IMR-90 (cell line): ENCODE data around the gene ADGRL3. TPM values are rescaled to one million over a fixed set of nuclear protein-coding genes. Genes with fewer than 3 reads are reported as not detected.

Experiments
- ATAC-seq: fragments of 200-7000 bp; cut with Tn5 transposase; 2 replicates; pipeline ENCODE4 v1.9.1; 2020; ENCODE audit warnings: low read depth, mild to moderate bottlenecking, moderate library complexity
- BruUV-seq: library from RNA; stranded (reverse); fragments of 400-500 nt; replicated peaks from 2 replicates; lab custom pipeline; 2021; lab: Mats Ljungman, UMichigan
- CTCF ChIA-PET: fragments of 300-600 bp; formaldehyde crosslinking; extraction: SDS; loops from one replicate; lab custom pipeline; 2021; ENCODE audit warnings: antibody characterized with exemption; lab: Yijun Ruan, JAX
- POLR2A ChIA-PET: fragments of 300-600 bp; sonication (Branson Sonifier 250); formaldehyde crosslinking; loops from one replicate; lab custom pipeline; 2022; ENCODE audit warnings: antibody characterized with exemption; ENCODE audit not compliant: unreplicated experiment; lab: Charles Lee
- DNase-seq: peaks from one replicate; pipeline ENCODE4 v3.0.0; 2013
- H2AFZ ChIP-seq: replicated peaks from 2 replicates; pipeline ENCODE3; 2013; ENCODE audit warnings: low read length, mild to moderate bottlenecking; ENCODE audit not compliant: poor library complexity
- H2AK5ac ChIP-seq: 2 replicates; pipeline ENCODE4 v1.6.1; 2013; ENCODE audit warnings: low read depth, low read length, inconsistent platforms
- H2AK9ac ChIP-seq: replicated peaks from 2 replicates; pipeline ENCODE3; 2013; ENCODE audit warnings: mild to moderate bottlenecking, low read depth, low read length, moderate library complexity; ENCODE audit not compliant: poor library complexity
- H2BK120ac ChIP-seq: 2 replicates; pipeline ENCODE4 v1.6.1; 2013; ENCODE audit warnings: low read depth, low read length, inconsistent platforms
- H2BK15ac ChIP-seq: 3 replicates; pipeline ENCODE4 v1.6.1; 2013; ENCODE audit warnings: low read depth, low read length, inconsistent platforms
- H2BK20ac ChIP-seq: 2 replicates; pipeline ENCODE4 v1.6.1; 2013; ENCODE audit warnings: low read depth, mild to moderate bottlenecking, inconsistent platforms, low read length, moderate library complexity
- H2BK5ac ChIP-seq: 2 replicates; pipeline ENCODE4 v1.6.1; 2013; ENCODE audit warnings: mild to moderate bottlenecking, low read depth, low read length, inconsistent platforms; ENCODE audit not compliant: poor library complexity, severe bottlenecking
- H3K14ac ChIP-seq: replicated peaks from 2 replicates; pipeline ENCODE4 v1.6.1; 2013; ENCODE audit warnings: low read depth, low read length, inconsistent platforms
- H3K18ac ChIP-seq: 2 replicates; pipeline ENCODE4 v1.6.1; 2013; ENCODE audit warnings: low read depth, low read length, control low read depth
- H3K23ac ChIP-seq: 2 replicates; pipeline ENCODE4 v1.6.1; 2013; ENCODE audit warnings: low read depth, low read length, inconsistent platforms
- H3K27ac ChIP-seq: 2 replicates; pipeline ENCODE4 v1.5.1; 2013; ENCODE audit warnings: mild to moderate bottlenecking, control low read depth, low read length; ENCODE audit not compliant: insufficient read depth
- H3K27me3 ChIP-seq: 2 replicates; pipeline ENCODE4 v1.6.1; 2013; ENCODE audit warnings: low read length; ENCODE audit not compliant: control insufficient read depth, insufficient read depth
- H3K36me3 ChIP-seq: 2 replicates; pipeline ENCODE4 v1.6.1; 2013; ENCODE audit warnings: low read length, mixed read lengths; ENCODE audit not compliant: control insufficient read depth, insufficient read depth
- H3K4ac ChIP-seq: 2 replicates; pipeline ENCODE4 v1.6.1; 2013; ENCODE audit warnings: low read depth, low read length, inconsistent platforms
- H3K4me1 ChIP-seq: 2 replicates; pipeline ENCODE4 v1.6.1; 2013; ENCODE audit warnings: low read length, mixed read lengths; ENCODE audit not compliant: control insufficient read depth, insufficient read depth
- H3K4me2 ChIP-seq: 2 replicates; pipeline ENCODE4 v1.6.1; 2013; ENCODE audit warnings: low read depth, mild to moderate bottlenecking, control low read depth, low read length, moderate library complexity
- H3K4me3 ChIP-seq: 2 replicates; pipeline ENCODE4 v1.5.1; 2013; ENCODE audit warnings: low read depth, mild to moderate bottlenecking, control low read depth, low read length, moderate library complexity; ENCODE audit not compliant: insufficient read depth
- H3K56ac ChIP-seq: 2 replicates; pipeline ENCODE4 v1.6.1; 2013; ENCODE audit warnings: low read length, inconsistent platforms; ENCODE audit not compliant: insufficient read depth; ENCODE audit errors: extremely low read depth
- H3K79me1 ChIP-seq, 2 experiments: 2 replicates each; pipeline ENCODE4 v1.6.1; 2013; ENCODE audit warnings: low read length in 2 of 2, inconsistent platforms in 1 of 2, low read depth in 1 of 2
- H3K9ac ChIP-seq: 2 replicates; pipeline ENCODE4 v1.6.1; 2013; ENCODE audit warnings: low read depth, low read length, control low read depth
- H3K9me1 ChIP-seq: 2 replicates; pipeline ENCODE4 v1.6.1; 2013; ENCODE audit warnings: low read length, inconsistent platforms; ENCODE audit not compliant: insufficient read depth
- H3K9me3 ChIP-seq: 2 replicates; pipeline ENCODE4 v1.6.1; 2013; ENCODE audit warnings: low read length; ENCODE audit not compliant: control insufficient read depth, insufficient read depth
- H4K20me1 ChIP-seq: 2 replicates; pipeline ENCODE4 v1.6.1; 2013; ENCODE audit warnings: low read length, inconsistent platforms; ENCODE audit not compliant: insufficient read depth
- H4K5ac ChIP-seq: 2 replicates; pipeline ENCODE4 v1.6.1; 2013; ENCODE audit warnings: mild to moderate bottlenecking, low read depth, low read length, control low read depth
- H4K8ac ChIP-seq, 2 experiments: 2 replicates each; pipeline ENCODE4 v1.6.1; 2013; ENCODE audit warnings: low read depth in 2 of 2, low read length in 2 of 2, control low read depth in 1 of 2, inconsistent platforms in 1 of 2
- H4K91ac ChIP-seq: 2 replicates; pipeline ENCODE4 v1.6.1; 2013; ENCODE audit warnings: low read depth, low read length, inconsistent platforms; ENCODE audit not compliant: insufficient read depth
- BHLHE40 ChIP-seq: fragments of 150-350 bp; IDR thresholded peaks from 2 replicates; pipeline ENCODE4 v1.6.1; 2016; ENCODE audit warnings: mild to moderate bottlenecking, low read depth, low read length
- CEBPB ChIP-seq: IDR thresholded peaks from 2 replicates; pipeline ENCODE4 v1.6.1; 2012; ENCODE audit warnings: low read depth, low read length, improper control_type of control experiment
- CHD1 ChIP-seq: IDR thresholded peaks from 2 replicates; pipeline ENCODE4 v1.6.1; 2012; ENCODE audit warnings: low read depth, low read length, improper control_type of control experiment
- MAFK ChIP-seq: IDR thresholded peaks from 2 replicates; pipeline ENCODE4 v1.6.1; 2012; ENCODE audit warnings: low read depth, low read length, improper control_type of control experiment
- MAZ ChIP-seq: IDR thresholded peaks from 2 replicates; pipeline ENCODE4 v1.6.1; 2012; ENCODE audit warnings: low read depth, mild to moderate bottlenecking, low read length, improper control_type of control experiment, moderate library complexity, borderline replicate concordance
- MXI1 ChIP-seq: IDR thresholded peaks from 2 replicates; pipeline ENCODE4 v1.6.1; 2012; ENCODE audit warnings: low read depth, mild to moderate bottlenecking, low read length, moderate library complexity, borderline replicate concordance
- NFE2L2 ChIP-seq: fragments of 150-350 bp; IDR thresholded peaks from 2 replicates; pipeline ENCODE4 v1.6.1; 2016; ENCODE audit warnings: low read depth, mild to moderate bottlenecking, low read length
- RAD21 ChIP-seq: IDR thresholded peaks from 2 replicates; pipeline ENCODE4 v1.6.1; 2012; ENCODE audit warnings: low read length, improper control_type of control experiment
- RCOR1 ChIP-seq: IDR thresholded peaks from 2 replicates; pipeline ENCODE4 v1.6.1; 2012; ENCODE audit warnings: mild to moderate bottlenecking, low read length, improper control_type of control experiment; ENCODE audit not compliant: insufficient replicate concordance
- RFX5 ChIP-seq: IDR thresholded peaks from 2 replicates; pipeline ENCODE4 v1.8.0; 2012; ENCODE audit warnings: low read depth, mild to moderate bottlenecking, low read length, moderate library complexity
- SMC3 ChIP-seq: fragments of 150-350 bp; IDR thresholded peaks from 2 replicates; pipeline ENCODE4 v1.6.1; 2016; ENCODE audit warnings: low read depth, mild to moderate bottlenecking, antibody characterized with exemption, low read length, moderate library complexity
- WGBS, 2 experiments: methylation state at CpG; one replicate each; pipeline versions ENCODE4 v1.1.5 to v1.1.7; 2013; ENCODE audit warnings: missing lambda C conversion rate in 2 of 2; ENCODE audit not compliant: insufficient read length in 1 of 2; ENCODE audit errors: extremely low coverage in 2 of 2; 5-methylcytosine and 5-hydroxymethylcytosine counted together
- dilution Hi-C: fragments of 300-500 bp; cut with HindIII; formaldehyde crosslinking; loops from one replicate; pipeline ENCODE4 v1.14.3; 2018; ENCODE audit warnings: low sequenced_read_pairs; ENCODE audit not compliant: unreplicated experiment
- in situ Hi-C: fragments of 300-500 bp; cut with MboI; formaldehyde crosslinking; loops from 3 replicates; pipeline ENCODE4 v1.14.3; 2019; ENCODE audit warnings: low sequenced_read_pairs, inconsistent platforms, mixed read lengths
- intact Hi-C: fragments of 100-400 bp; cut with micrococcal nuclease; formaldehyde crosslinking; loops from 2 replicates; pipeline ENCODE4 v1.10.0; 2022
- polyA plus RNA-seq, 3 experiments: library from polyadenylated mRNA; depleted of rRNA; stranded (reverse); fragments of >200 nt; gene quantifications; 2 replicates each; pipeline ENCODE4 v1.2.3, GENCODE V29; 2012; ENCODE audit warnings: low replicate concordance in 1 of 3
- total RNA-seq: library from RNA; depleted of rRNA; stranded (reverse); fragments of >200 nt; gene quantifications from 2 replicates; pipeline ENCODE4 v1.2.3, GENCODE V29; 2012
- TF ChIP-seq, protein P1 (sequence below): fragments of 150-350 bp; IDR thresholded peaks from 2 replicates; pipeline ENCODE4 v1.6.1; 2016; ENCODE audit warnings: low read depth, mild to moderate bottlenecking, low read length, moderate library complexity, borderline replicate concordance
- TF ChIP-seq, protein P2 (sequence below): conservative IDR thresholded peaks from 2 replicates; pipeline ENCODE4 v1.5.1; 2012; ENCODE audit warnings: mild to moderate bottlenecking, low read depth, low read length, improper control_type of control experiment
- TF ChIP-seq, protein P3 (sequence below): fragments of 150-350 bp; IDR thresholded peaks from 2 replicates; pipeline ENCODE4 v1.6.1; 2017; ENCODE audit warnings: mild to moderate bottlenecking, antibody characterized with exemption, low read length, low read depth

The ADGRL3 gene
- total and polyA plus RNA-seq, 2 of the 4 experiments (the other 2 are of a cell fraction): 0.46 to 2.5 TPM

DNA sequence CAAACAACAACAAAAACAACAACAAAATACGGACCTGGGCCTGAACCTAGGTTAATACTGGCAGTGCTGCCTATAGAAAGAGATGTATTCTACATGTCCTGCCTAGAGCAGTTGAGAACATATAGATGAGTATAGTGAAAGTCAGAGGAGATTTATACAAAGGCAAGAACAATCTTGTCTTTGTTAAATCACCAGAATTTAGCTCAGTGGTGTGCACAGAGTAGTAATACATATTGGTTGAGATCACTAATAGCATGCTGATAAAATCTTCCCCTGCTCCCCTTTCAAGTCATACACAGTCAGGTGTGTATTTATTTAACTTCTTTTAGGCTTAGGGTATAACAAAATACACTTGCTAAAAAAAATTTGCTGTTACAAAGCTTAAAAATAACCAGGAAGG, 247.8 kb downstream of the ADGRL3 start:
- Histone ChIP-seq H3K4me1 (peaks cover 3% of the 10 kb centered on the region; the same call in 1 of the 2 replicates), H2BK15ac (no peak overlapping the region), H3K9me1 (no peaks in the 10 kb centered on the region), H4K8ac (no peak overlapping the region), H4K91ac (no peak overlapping the region), H3K4me2 (no peak overlapping the region), H4K20me1 (no peaks in the 10 kb centered on the region), H2AFZ (no peak overlapping the region), H3K18ac (no peak overlapping the region), H3K9ac (no peak overlapping the region), H3K79me1 (no peaks in the 10 kb centered on the region), H3K27ac (no peak overlapping the region), H3K56ac (no peak overlapping the region), H3K9me3 (no peaks in the 10 kb centered on the region), H2AK9ac (no peak overlapping the region), H3K14ac (no peak overlapping the region), H3K27me3 (no peaks in the 10 kb centered on the region), H4K5ac (no peak overlapping the region), H2BK120ac (no peak overlapping the region), H2AK5ac (no peak overlapping the region), H3K4ac (no peak overlapping the region), H2BK20ac (no peak overlapping the region), H3K36me3 (no peaks in the 10 kb centered on the region), H3K23ac (no peak overlapping the region), H2BK5ac (no peak overlapping the region), H3K4me3 (no peak overlapping the region)
- BruUV-seq: no TSS peak
- in situ Hi-C loops (no loop called here), intact Hi-C loops (no loop called here), dilution Hi-C loops (no loop called here)
- ATAC-seq (no peak), DNase-seq (no peak)
- ChIA-PET POLR2A (no interaction called here), CTCF (no interaction called here)
- no CpG with 5 or more reads among the region's 1 CpG for WGBS, 2 experiments
- TF ChIP-seq RFX5: no peak
- no peak for TF ChIP-seq RAD21
- no peak for TF ChIP-seq CHD1
- TF ChIP-seq, protein P1, sequence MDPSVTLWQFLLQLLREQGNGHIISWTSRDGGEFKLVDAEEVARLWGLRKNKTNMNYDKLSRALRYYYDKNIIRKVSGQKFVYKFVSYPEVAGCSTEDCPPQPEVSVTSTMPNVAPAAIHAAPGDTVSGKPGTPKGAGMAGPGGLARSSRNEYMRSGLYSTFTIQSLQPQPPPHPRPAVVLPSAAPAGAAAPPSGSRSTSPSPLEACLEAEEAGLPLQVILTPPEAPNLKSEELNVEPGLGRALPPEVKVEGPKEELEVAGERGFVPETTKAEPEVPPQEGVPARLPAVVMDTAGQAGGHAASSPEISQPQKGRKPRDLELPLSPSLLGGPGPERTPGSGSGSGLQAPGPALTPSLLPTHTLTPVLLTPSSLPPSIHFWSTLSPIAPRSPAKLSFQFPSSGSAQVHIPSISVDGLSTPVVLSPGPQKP: no peak
- no peak for TF ChIP-seq MAFK
- TF ChIP-seq BHLHE40: no peak
- no peak for TF ChIP-seq MXI1
- TF ChIP-seq CEBPB: no peak
- TF ChIP-seq NFE2L2: no peak
- TF ChIP-seq MAZ: no peak
- no peak for TF ChIP-seq RCOR1
- TF ChIP-seq, protein P2, sequence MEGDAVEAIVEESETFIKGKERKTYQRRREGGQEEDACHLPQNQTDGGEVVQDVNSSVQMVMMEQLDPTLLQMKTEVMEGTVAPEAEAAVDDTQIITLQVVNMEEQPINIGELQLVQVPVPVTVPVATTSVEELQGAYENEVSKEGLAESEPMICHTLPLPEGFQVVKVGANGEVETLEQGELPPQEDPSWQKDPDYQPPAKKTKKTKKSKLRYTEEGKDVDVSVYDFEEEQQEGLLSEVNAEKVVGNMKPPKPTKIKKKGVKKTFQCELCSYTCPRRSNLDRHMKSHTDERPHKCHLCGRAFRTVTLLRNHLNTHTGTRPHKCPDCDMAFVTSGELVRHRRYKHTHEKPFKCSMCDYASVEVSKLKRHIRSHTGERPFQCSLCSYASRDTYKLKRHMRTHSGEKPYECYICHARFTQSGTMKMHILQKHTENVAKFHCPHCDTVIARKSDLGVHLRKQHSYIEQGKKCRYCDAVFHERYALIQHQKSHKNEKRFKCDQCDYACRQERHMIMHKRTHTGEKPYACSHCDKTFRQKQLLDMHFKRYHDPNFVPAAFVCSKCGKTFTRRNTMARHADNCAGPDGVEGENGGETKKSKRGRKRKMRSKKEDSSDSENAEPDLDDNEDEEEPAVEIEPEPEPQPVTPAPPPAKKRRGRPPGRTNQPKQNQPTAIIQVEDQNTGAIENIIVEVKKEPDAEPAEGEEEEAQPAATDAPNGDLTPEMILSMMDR: no peak
- TF ChIP-seq, protein P3, sequence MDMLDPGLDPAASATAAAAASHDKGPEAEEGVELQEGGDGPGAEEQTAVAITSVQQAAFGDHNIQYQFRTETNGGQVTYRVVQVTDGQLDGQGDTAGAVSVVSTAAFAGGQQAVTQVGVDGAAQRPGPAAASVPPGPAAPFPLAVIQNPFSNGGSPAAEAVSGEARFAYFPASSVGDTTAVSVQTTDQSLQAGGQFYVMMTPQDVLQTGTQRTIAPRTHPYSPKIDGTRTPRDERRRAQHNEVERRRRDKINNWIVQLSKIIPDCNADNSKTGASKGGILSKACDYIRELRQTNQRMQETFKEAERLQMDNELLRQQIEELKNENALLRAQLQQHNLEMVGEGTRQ: no peak
- TF ChIP-seq SMC3: no peak
